HG03457 (cell line): Measurements from ENCODE around the gene PRR9.
"Not testable (repeated sequence)": the region's sequence is repeated elsewhere in the genome, so short reads cannot be mapped to it uniquely, and the experiment has no call there.

ENCODE experiments used
- ATAC-seq: cut with Tn5 transposase; IDR thresholded peaks from one replicate; pipeline ENCODE4 v1.9.1; 2021; ENCODE audit warnings: moderate number of reproducible peaks; ENCODE audit not compliant: unreplicated experiment

The PRR9 gene

GRCh38 chr1:153217212-153217611 is at the start of gene PRR9:
PRR9 (plus strand) TSS chr1:153217584; CDS start chr1:153218145, 561 bp downstream.
- no peak for ATAC-seq

GRCh38 chr1:153168686-153169085 is 48.7 kb upstream of the PRR9 start:
- ATAC-seq, result no peak

- ATAC-seq, result no peak
Observed at GRCh38 chr1:153174624-153175023, 42.8 kb upstream of the PRR9 start.

- no peak for ATAC-seq
Observed at GRCh38 chr1:153178922-153179321, 38.5 kb upstream of the PRR9 start.

- no peak for ATAC-seq
Observed at GRCh38 chr1:153180556-153180955, 36.8 kb upstream of the PRR9 start.

- ATAC-seq, result not testable (repeated sequence)
Observed at GRCh38 chr1:153188301-153188700, 29.1 kb upstream of the PRR9 start.

GRCh38 chr1:153190373-153190772 is 27.0 kb upstream of the PRR9 start:
- ATAC-seq, result no peak

GRCh38 chr1:153192697-153193096 is 24.7 kb upstream of the PRR9 start:
- ATAC-seq, result no peak

GRCh38 chr1:153194331-153195050 is 22.9 kb upstream of the PRR9 start:
- no peak for ATAC-seq

GRCh38 chr1:153195216-153195615 is 22.2 kb upstream of the PRR9 start:
- no peak for ATAC-seq

- no peak for ATAC-seq
Observed at GRCh38 chr1:153202006-153202405, 15.4 kb upstream of the PRR9 start.

- ATAC-seq, result no peak
Observed at GRCh38 chr1:153203130-153203529, 14.3 kb upstream of the PRR9 start, which contains the start of gene LELP1. LELP1 (plus strand) TSS chr1:153203430; CDS start chr1:153204708, 1,278 bp downstream.

- no peak for ATAC-seq
Observed at GRCh38 chr1:153206631-153207030, 10.8 kb upstream of the PRR9 start.

- no peak for ATAC-seq
Observed at GRCh38 chr1:153210206-153210605, 7.2 kb upstream of the PRR9 start.

- no peak for ATAC-seq
Observed at GRCh38 chr1:153212201-153212600, 5.2 kb upstream of the PRR9 start.

GRCh38 chr1:153213519-153213918 is 3.9 kb upstream of the PRR9 start:
- no peak for ATAC-seq

- ATAC-seq, result no peak
Observed at GRCh38 chr1:153217744-153218416, 496 bp downstream of the PRR9 start.

GRCh38 chr1:153220606-153221303 is 3.4 kb downstream of the PRR9 start:
- no peak for ATAC-seq

GRCh38 chr1:153223040-153223891 is 5.9 kb downstream of the PRR9 start:
- not testable (repeated sequence) for ATAC-seq

GRCh38 chr1:153227810-153228209 is 10.4 kb downstream of the PRR9 start:
- ATAC-seq, result no peak

- ATAC-seq, result no peak
Observed at GRCh38 chr1:153228491-153228890, 11.1 kb downstream of the PRR9 start.
